ENCODE measurements around the gene TFEB. TPM values are rescaled to one million over a fixed set of nuclear protein-coding genes. Genes with fewer than 3 reads are reported as not detected.

Gene TFEB
- total and polyA plus RNA-seq, 10 of the 15 experiments (the other 5 are each of a cell fraction or from before 2014, with no cell fraction given) = 0.84 to 108 (median 60.8) TPM

GRCh38 chr6:41682056-41682477, 53.3 kb downstream of the TFEB start (continued):
- TF ChIP-seq ZNF687 (IDR thresholded peaks at IDR 0.05) = no peak
- no peak for TF ChIP-seq ETV6 (conservative IDR thresholded peaks at IDR 0.05 in 1 of 2, IDR thresholded peaks at IDR 0.05 in 1 of 2; ENCODE audit: borderline replicate concordance in 1 of 2, low read depth in 1 of 2)
- no peak for TF ChIP-seq BCLAF1 (IDR thresholded peaks at IDR 0.05)
- no peak for TF ChIP-seq ZSCAN29 (IDR thresholded peaks at IDR 0.05)
- peak; percentile 71 to 90 (median 82) for TF ChIP-seq CTCF (IDR thresholded peaks at IDR 0.05 in 2 of 3, conservative IDR thresholded peaks at IDR 0.05 in 1 of 3; ENCODE audit: control insufficient read depth in 2 of 3, extremely low read depth in 1 of 3, insufficient read depth in 1 of 3, low read depth in 3 of 3, low read length in 3 of 3)
- no peak for TF ChIP-seq REST (IDR thresholded peaks at IDR 0.05; ENCODE audit: low read depth, low read length)
- no peak for TF ChIP-seq STAT3 (IDR thresholded peaks at IDR 0.05; ENCODE audit: low read depth, low read length)
- no peak for TF ChIP-seq HDAC2 (IDR thresholded peaks at IDR 0.05)
- TF ChIP-seq EZH2 (IDR thresholded peaks at IDR 0.05; ENCODE audit: borderline replicate concordance, control insufficient read depth, low read depth, low read length) = no peak
- TF ChIP-seq MEF2B (IDR thresholded peaks at IDR 0.05; ENCODE audit: partially characterized antibody, poor library complexity, severe bottlenecking) = no peak
- TF ChIP-seq JUNB (IDR thresholded peaks at IDR 0.05) = no peak
- no peak for TF ChIP-seq SUPT20H (IDR thresholded peaks at IDR 0.05; ENCODE audit: borderline replicate concordance, control insufficient read depth, low read depth, low read length)
- no peak for TF ChIP-seq ZNF274 (IDR thresholded peaks at IDR 0.05; ENCODE audit: insufficient read depth, insufficient read length)
- TF ChIP-seq HDAC6 (IDR thresholded peaks at IDR 0.05; ENCODE audit: unreplicated experiment) = no peak
- TF ChIP-seq KAT2A (conservative IDR thresholded peaks at IDR 0.05; ENCODE audit: control insufficient read depth, low read depth, low read length) = no peak
- no peak for TF ChIP-seq IRF3 (IDR thresholded peaks at IDR 0.05)

Measured in GM12878 (cell line).